ACC112 (cell line): ENCODE data around the gene SCOC.
"Not testable (repeated sequence)": the region's sequence is repeated elsewhere in the genome, so short reads cannot be mapped to it uniquely, and the experiment has no call there.

Source experiments
- H2AFZ ChIP-seq: fragments of 200-600 bp; sonication (generic); one replicate; pipeline ENCODE4 v1.6.0; 2017; ENCODE audit warnings: antibody characterized with exemption, low read length; ENCODE audit not compliant: unreplicated experiment
- H3K27ac ChIP-seq: fragments of 200-600 bp; sonication (generic); 2 replicates; pipeline ENCODE4 v1.5.1; 2014; ENCODE audit warnings: low read depth, mild to moderate bottlenecking, antibody characterized with exemption, low read length, moderate library complexity
- H3K27me3 ChIP-seq: fragments of 200-600 bp; sonication (generic); 2 replicates; pipeline ENCODE4 v1.6.1; 2014; ENCODE audit warnings: mild to moderate bottlenecking, antibody characterized with exemption, low read length, moderate library complexity, mixed read lengths; ENCODE audit not compliant: insufficient read depth
- H3K36me3 ChIP-seq: fragments of 200-600 bp; sonication (generic); 2 replicates; pipeline ENCODE4 v1.6.1; 2016; ENCODE audit warnings: mild to moderate bottlenecking, antibody characterized with exemption, low read length, moderate library complexity, mixed read lengths; ENCODE audit not compliant: insufficient read depth
- H3K4me1 ChIP-seq: fragments of 200-600 bp; sonication (generic); one replicate; pipeline ENCODE4 v1.6.1; 2016; ENCODE audit warnings: low read length, mixed read lengths; ENCODE audit not compliant: insufficient read depth, unreplicated experiment, control insufficient read depth
- H3K4me3 ChIP-seq: fragments of 200-600 bp; sonication (generic); 2 replicates; pipeline ENCODE4 v1.5.1; 2014; ENCODE audit warnings: mild to moderate bottlenecking, low read depth, low read length
- H3K79me2 ChIP-seq: fragments of 200-600 bp; sonication (generic); one replicate; pipeline ENCODE4 v1.6.0; 2016; ENCODE audit warnings: low read length; ENCODE audit not compliant: control insufficient read depth, unreplicated experiment, insufficient read depth

The SCOC gene

DNA sequence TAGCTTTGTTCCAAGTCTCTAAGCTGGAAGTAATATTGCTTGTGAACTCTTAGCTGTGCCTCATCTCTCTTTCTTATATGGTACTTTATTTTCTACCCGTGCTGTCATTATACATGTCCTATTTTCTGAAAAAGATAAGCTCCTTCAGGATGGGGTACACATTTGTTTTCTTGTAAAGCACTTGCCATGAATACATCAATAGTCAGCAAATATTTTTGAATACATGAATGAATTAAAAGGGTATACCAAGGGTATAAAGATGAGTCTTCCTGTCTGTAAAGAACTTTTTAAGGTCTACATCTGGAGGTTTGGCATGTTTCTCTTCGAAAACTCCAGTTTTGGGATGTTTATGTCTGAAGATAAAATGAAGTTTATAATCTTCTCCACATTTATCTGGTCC lies 26.7 kb downstream of the SCOC start:
- Histone ChIP-seq H3K27ac (no peak overlapping the region), H3K27me3 (no peaks in the 10 kb centered on the region), H2AFZ (no peak overlapping the region), H3K36me3 (no peaks in the 10 kb centered on the region), H3K4me1 (no peaks in the 10 kb centered on the region), H3K79me2 (no peaks in the 10 kb centered on the region), H3K4me3 (no peak overlapping the region)

DNA sequence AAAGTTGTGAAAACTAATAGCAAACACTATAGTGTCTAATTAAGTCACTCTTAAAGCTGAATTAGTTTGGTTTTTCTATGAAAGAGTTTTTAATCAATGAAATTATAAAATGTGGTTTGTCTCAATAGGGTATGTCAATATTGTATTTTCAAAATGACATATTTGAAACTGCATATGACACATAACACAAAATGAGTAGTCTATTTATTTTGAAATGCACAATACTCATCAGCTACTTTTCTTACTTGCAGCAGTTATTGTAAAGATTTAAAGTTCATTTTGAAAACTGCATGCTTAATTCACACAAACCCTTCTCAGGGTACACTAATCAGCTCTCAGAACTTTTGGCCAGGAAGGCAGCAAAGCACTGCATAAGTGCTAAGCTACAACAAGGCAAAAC lies 32.8 kb downstream of the SCOC start:
- no peak overlapping the region for H2AFZ ChIP-seq
- no peak overlapping the region for H3K27ac ChIP-seq
- no peak overlapping the region for H3K4me3 ChIP-seq
- H3K36me3 ChIP-seq, result no peaks in the 10 kb centered on the region
- H3K79me2 ChIP-seq, result no peaks in the 10 kb centered on the region
- H3K27me3 ChIP-seq, result no peaks in the 10 kb centered on the region
- no peaks in the 10 kb centered on the region for H3K4me1 ChIP-seq

DNA sequence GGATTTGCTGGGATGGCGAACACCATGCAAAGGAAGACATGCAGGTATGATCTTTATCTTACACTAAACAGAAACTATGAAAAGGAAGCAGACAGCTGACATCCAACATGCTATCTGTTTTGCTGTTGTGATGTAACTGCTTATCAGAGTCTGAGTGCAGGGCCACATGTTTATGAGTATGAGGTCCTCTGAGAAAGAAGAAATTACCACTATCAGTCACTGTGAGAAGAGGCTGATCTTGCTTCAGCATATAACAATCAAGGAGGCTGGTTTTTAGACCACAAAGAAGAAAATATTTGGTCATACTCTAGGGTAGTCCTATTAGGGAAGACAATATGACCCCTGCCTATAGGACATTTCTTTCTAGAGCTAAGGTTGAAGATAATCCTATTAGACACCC lies 35.5 kb downstream of the SCOC start:
- H3K79me2 ChIP-seq, result no peaks in the 10 kb centered on the region
- no peaks in the 10 kb centered on the region for H3K27me3 ChIP-seq
- H2AFZ ChIP-seq, result no peak overlapping the region
- no peaks in the 10 kb centered on the region for H3K4me1 ChIP-seq
- H3K4me3 ChIP-seq, result no peak overlapping the region
- H3K27ac ChIP-seq, result no peak overlapping the region
- H3K36me3 ChIP-seq, result no peaks in the 10 kb centered on the region

DNA sequence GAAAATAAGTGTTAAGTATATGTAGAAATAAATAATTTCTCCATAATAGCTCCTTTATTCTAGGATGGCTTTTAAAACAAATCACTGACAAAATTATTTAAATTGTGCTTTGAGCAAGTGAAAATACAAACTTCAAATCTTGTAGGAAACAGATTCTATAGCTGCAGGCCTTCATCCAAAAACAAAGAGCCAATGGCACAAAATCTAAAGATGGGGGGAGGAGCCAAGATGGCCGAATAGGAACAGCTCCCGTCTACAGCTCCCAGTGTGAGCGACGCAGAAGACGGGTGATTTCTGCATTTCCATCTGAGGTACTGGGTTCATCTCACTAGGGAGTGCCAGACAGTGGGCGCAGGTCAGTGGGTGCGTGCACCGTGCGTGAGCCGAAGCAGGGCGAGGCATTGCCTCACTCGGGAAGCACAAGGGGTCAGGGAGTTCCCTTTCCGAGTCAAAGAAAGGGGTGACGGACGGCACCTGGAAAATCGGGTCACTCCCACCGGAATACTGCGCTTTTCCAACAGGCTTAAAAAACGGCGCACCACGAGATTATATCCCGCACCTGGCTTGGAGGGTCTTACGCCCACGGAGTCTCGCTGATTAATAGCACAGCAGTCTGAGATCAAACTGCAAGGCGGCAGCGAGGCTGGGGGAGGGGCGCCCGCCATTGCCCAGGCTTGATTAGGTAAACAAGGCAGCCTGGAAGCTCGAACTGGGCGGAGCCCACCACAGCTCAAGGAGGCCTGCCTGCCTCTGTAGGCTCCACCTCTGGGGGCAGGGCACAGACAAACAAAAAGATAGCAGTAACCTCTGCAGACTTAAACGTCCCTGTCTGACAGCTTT lies 39.9 kb downstream of the SCOC start:
- H3K79me2 ChIP-seq, H3K27me3 ChIP-seq, H3K27ac ChIP-seq, H3K4me3 ChIP-seq, H3K4me1 ChIP-seq, H3K36me3 ChIP-seq, H2AFZ ChIP-seq: not testable (repeated sequence)

DNA sequence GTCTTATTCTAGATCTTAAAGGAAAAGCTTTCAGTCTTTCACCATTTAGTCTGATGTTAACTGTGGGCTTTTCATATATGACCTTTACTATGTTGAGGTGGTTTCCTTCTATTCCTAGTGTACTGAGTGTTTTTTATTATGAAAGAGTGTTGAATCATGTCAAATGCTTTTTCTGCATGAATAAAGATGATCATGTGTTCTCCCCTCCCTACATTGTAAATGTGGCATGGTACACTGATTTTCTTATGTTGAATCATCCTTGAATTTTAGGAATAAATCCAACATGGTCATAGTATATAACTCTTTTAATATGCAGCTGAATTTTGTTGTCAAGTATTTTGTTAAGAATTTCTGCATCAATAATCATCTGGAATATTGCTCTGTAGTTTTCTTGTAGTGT lies 49.7 kb downstream of the SCOC start:
- no peak overlapping the region for H2AFZ ChIP-seq
- no peak overlapping the region for H3K4me3 ChIP-seq
- H3K4me1 ChIP-seq, result peaks cover 10% of the 10 kb centered on the region
- H3K27me3 ChIP-seq, result no peaks in the 10 kb centered on the region; the same call in 1 of the 2 replicates
- H3K79me2 ChIP-seq, result no peaks in the 10 kb centered on the region
- H3K36me3 ChIP-seq, result no peaks in the 10 kb centered on the region
- H3K27ac ChIP-seq, result no peak overlapping the region

DNA sequence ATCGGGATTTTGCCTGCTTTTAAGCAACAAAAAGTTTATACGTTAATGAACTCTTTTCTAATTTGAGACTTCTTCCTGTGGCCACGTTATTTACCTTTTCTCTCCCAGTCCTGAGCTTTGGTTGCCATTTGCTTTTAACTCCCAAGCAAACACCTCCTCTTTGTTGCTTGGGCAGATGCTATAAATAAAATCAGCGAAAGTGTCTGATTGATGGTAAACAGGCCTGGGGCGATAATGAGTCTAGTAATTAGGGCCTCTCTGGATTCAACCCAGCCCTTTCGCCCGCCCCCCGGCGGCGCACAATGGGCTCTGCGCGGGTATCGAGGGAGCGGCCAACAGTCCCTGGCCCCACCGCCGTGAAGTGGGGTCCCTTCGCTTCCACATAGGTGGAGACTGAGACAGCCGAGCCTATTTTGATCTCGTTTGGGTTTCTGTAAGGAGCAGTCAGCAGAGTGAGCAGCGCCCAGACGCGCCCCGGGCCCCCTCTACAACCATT lies 53.2 kb downstream of the SCOC start:
- Histone ChIP-seq H3K4me3 (peak overlapping the region; percentile 93), H2AFZ (peak overlapping the region; percentile 79), H3K4me1 (peaks cover 10% of the 10 kb centered on the region), H3K36me3 (no peaks in the 10 kb centered on the region), H3K79me2 (no peaks in the 10 kb centered on the region), H3K27me3 (no peaks in the 10 kb centered on the region; the same call in 1 of the 2 replicates), H3K27ac (no peak overlapping the region)

DNA sequence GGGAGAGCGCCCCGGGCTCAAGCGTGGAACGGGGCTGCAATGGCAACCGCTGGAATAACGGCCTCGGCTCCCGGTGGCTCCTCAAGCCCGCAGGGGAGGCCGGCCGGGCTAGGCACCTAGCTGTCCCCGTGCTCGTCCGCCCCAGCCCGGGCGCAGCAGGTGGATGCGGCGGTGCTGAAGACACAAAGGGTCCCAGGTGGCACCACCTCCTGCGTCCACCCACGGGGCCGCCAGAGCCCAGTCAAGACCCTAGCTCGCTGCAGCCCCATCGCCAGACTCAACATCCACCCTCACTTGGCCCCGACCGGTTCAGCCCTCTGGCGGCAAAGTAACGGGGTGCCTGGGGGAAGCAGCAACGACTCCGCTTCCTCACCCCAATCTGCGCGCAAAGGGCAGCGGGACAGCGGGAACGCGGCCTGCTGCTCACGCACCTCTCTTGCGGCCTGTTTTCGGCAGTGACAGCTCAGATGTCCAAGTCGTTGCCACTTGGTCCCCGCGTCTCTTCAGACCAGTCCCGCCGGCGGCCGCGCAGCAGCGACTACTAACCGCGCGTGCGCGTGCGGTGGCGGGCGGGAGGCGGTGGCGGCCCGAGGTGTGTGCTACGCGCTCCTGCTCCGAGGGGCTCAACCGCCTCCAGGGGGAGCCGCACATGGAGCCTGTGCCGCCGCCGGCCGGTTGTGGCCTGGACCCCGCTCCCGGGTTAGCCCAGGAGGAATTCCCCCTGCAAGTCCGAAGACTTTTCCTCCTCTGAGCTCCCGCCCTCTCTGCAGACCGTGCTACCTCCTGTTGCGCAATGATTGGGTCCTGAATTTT lies 53.9 kb downstream of the SCOC start, which contains the start of gene CLGN:
Gene CLGN (minus strand): TSS at position 543 of the 813 bp plus-strand sequence. CDS start 14,570 bp downstream, outside the sequence.
- Histone ChIP-seq H3K4me1 (peaks cover 10% of the 10 kb centered on the region), H3K4me3 (peak within 1 kb of the TSS; percentile 93), H2AFZ (peak within 1 kb of the TSS; percentile 79), H3K79me2 (no peaks in the 10 kb centered on the region), H3K27me3 (no peaks in the 10 kb centered on the region; the same call in 1 of the 2 replicates), H3K27ac (peak within 1 kb of the TSS; percentile 24; the same call in 1 of the 2 replicates), H3K36me3 (no peaks in the 10 kb centered on the region)

DNA sequence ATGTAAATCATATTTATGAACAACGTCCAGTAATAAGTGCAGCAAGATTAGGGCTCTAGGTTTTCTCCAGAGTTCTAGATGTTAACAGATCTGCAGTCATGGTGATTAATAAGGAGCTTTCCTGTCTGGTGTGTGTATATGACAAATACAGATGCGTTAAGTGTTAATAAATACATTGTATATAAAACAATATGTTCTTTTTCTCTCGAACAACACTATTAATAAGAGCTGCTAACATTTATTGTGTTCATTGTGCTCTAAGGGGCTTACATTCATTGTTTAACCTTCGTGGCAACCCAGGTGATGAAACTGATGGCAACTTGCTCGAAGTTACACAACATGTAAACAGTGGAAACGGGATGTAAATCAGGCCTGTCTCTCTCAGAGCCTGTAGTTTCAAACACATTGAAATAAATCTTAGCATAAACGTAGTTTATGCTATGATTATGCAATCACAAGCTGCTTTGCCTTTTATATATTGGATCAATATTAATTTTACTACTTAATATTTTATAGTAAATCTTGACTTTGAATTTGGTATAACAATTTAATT lies 54.5 kb downstream of the SCOC start:
- Histone ChIP-seq H3K4me1 (peaks cover 10% of the 10 kb centered on the region), H2AFZ (peak overlapping the region; percentile 79), H3K36me3 (no peaks in the 10 kb centered on the region), H3K27me3 (no peaks in the 10 kb centered on the region; the same call in 1 of the 2 replicates), H3K79me2 (no peaks in the 10 kb centered on the region), H3K4me3 (peak overlapping the region; percentile 93), H3K27ac (peak overlapping the region; percentile 24; the same call in 1 of the 2 replicates)
